K562 (cell line): ENCODE measurements around the gene ARMC7. TPM values are rescaled to one million over a fixed set of nuclear protein-coding genes. Genes with fewer than 3 reads are reported as not detected.

ENCODE experiments used
- BACH1 ChIP-seq: fragments of 200-800 bp; sonication (Bioruptor generic); IDR thresholded peaks from 2 replicates; pipeline ENCODE4 v1.6.1; 2016; ENCODE audit warnings: missing genetic modification characterization, missing compliant biosample characterization
- CBX5 ChIP-seq: IDR thresholded peaks from 2 replicates; pipeline ENCODE4 v1.6.1; 2014; ENCODE audit warnings: low read depth, borderline replicate concordance
- CC2D1A ChIP-seq: fragments of 450-650 bp; IDR thresholded peaks from 2 replicates; pipeline ENCODE4 v1.6.1; 2017; ENCODE audit warnings: mild to moderate bottlenecking
- E4F1 ChIP-seq: fragments of 250-450 bp; sonication (Bioruptor Pico); IDR thresholded peaks from 2 replicates; pipeline ENCODE4 v1.5.0; 2021; ENCODE audit warnings: mild to moderate bottlenecking, borderline replicate concordance
- HDAC1 ChIP-seq, 2 experiments: fragments of 450-650 bp; IDR thresholded peaks; 2 replicates each; pipeline ENCODE4 v1.6.1; 2016 to 2017; ENCODE audit warnings: inconsistent platforms in 1 of 2, mild to moderate bottlenecking in 1 of 2, moderate library complexity in 1 of 2
- PHF8 ChIP-seq: fragments of 200-600 bp; sonication (generic); IDR thresholded peaks from 2 replicates; pipeline ENCODE4 v1.6.1; 2012; ENCODE audit warnings: mixed run types, mild to moderate bottlenecking, inconsistent platforms, low read length, moderate library complexity, borderline replicate concordance
- SAFB2 ChIP-seq: fragments of 200-400 bp; formaldehyde crosslinking; IDR thresholded peaks from 2 replicates; pipeline ENCODE4 v1.6.1; 2018; ENCODE audit warnings: borderline replicate concordance, low read length, low read depth, moderate library complexity; ENCODE audit not compliant: severe bottlenecking
- SETDB1 ChIP-seq: IDR thresholded peaks from one replicate; pipeline ENCODE4 v1.6.1; 2012; ENCODE audit warnings: low read length, control low read depth, inconsistent platforms
- TAF7 ChIP-seq: fragments of 450-650 bp; IDR thresholded peaks from 2 replicates; pipeline ENCODE4 v1.6.1; 2016; ENCODE audit warnings: missing genetic modification characterization, missing compliant biosample characterization
- TARDBP ChIP-seq: fragments of 450-650 bp; IDR thresholded peaks from 2 replicates; pipeline ENCODE4 v1.6.1; 2016
- ZBTB43 ChIP-seq: sonication (generic); formaldehyde crosslinking; IDR thresholded peaks from 2 replicates; pipeline ENCODE4 v1.8.0; 2023; ENCODE audit warnings: mild to moderate bottlenecking, missing genetic modification reagents
- ZFPM2 ChIP-seq: fragments of 250-450 bp; sonication (Bioruptor Pico); IDR thresholded peaks from 2 replicates; pipeline ENCODE4 v1.5.1; 2022; ENCODE audit warnings: mild to moderate bottlenecking
- polyA plus RNA-seq, 8 experiments: library from polyadenylated mRNA; depleted of rRNA in 4 of 8; stranded (reverse) in 5 of 8; unstranded in 3 of 8; fragments of >200 nt; fragmentation: Nextera tagmentation in 2 of 8; fragmentation: Illumina TruSeq in 1 of 8; extraction: Ambion mirVana in 2 of 8; extraction: Trizol in 1 of 8; gene quantifications; 2 replicates each; pipeline versions ENCODE4 v1.2.1 to v1.2.3, GENCODE V29; 2011 to 2014; ENCODE audit warnings: inconsistent platforms in 1 of 8, missing spikeins in 1 of 8
- total RNA-seq, 7 experiments: library from RNA; depleted of rRNA in 6 of 7; stranded (reverse); fragments of >200 nt in 6 of 7; fragmentation: Illumina TruSeq in 2 of 7; extraction: Trizol in 2 of 7; gene quantifications; 2 replicates each; pipeline versions ENCODE4 v1.2.1 to v1.2.3, GENCODE V29; 2011 to 2021; ENCODE audit warnings: low replicate concordance in 1 of 7
- TF ChIP-seq, protein P1 (sequence below): fragments of 450-650 bp; IDR thresholded peaks from 2 replicates; pipeline ENCODE4 v1.6.1; 2016; ENCODE audit warnings: low read depth
- TF ChIP-seq, protein P2 (sequence below): sonication (generic); formaldehyde crosslinking; IDR thresholded peaks from 2 replicates; pipeline ENCODE4 v1.8.0; 2022; ENCODE audit warnings: mild to moderate bottlenecking, missing genetic modification reagents

The ARMC7 gene
- total and polyA plus RNA-seq, 9 of the 15 experiments (the other 6 are each of a cell fraction or from before 2014, with no cell fraction given): 1.4 to 15.2 (median 5.9) TPM

DNA sequence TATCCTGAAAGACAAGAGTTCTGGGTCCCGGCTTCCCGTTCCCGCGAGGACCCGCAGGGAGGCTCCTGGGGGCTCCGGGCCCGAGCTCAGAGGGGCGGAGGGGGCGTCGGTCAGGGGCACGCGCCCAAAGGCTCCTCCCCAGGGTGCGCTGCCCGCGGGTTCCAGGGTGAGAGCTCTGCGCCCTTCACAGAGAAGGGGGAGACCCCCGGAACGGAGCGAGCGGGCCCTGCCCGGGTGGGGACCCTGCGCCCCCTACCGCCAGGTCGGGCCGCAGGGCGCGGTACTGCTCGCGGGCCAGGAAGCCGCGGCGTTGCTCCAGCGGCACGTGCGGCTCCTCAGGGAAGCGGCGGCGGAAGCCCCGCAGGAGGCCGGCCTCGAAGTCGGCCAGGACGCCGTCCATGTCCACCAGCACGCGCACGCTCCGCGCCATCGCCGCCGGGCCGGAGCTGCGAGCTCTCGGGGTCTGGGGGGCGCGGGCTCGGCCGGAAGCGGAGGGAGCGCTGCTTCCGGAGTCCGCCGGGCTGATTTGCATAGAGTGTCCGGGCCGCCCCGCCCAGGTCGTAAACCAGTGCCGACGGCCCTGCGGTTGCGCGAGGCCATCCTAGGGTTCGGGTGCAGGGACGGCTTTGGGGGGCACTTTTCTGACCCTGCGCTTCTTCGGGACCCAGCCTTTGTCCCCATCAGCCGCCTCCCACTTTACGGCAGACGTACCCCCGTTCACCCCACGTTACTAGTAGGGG is 21.7 kb downstream of the ARMC7 start, which contains the start of gene NT5C (continued):
- TF ChIP-seq, protein P1, sequence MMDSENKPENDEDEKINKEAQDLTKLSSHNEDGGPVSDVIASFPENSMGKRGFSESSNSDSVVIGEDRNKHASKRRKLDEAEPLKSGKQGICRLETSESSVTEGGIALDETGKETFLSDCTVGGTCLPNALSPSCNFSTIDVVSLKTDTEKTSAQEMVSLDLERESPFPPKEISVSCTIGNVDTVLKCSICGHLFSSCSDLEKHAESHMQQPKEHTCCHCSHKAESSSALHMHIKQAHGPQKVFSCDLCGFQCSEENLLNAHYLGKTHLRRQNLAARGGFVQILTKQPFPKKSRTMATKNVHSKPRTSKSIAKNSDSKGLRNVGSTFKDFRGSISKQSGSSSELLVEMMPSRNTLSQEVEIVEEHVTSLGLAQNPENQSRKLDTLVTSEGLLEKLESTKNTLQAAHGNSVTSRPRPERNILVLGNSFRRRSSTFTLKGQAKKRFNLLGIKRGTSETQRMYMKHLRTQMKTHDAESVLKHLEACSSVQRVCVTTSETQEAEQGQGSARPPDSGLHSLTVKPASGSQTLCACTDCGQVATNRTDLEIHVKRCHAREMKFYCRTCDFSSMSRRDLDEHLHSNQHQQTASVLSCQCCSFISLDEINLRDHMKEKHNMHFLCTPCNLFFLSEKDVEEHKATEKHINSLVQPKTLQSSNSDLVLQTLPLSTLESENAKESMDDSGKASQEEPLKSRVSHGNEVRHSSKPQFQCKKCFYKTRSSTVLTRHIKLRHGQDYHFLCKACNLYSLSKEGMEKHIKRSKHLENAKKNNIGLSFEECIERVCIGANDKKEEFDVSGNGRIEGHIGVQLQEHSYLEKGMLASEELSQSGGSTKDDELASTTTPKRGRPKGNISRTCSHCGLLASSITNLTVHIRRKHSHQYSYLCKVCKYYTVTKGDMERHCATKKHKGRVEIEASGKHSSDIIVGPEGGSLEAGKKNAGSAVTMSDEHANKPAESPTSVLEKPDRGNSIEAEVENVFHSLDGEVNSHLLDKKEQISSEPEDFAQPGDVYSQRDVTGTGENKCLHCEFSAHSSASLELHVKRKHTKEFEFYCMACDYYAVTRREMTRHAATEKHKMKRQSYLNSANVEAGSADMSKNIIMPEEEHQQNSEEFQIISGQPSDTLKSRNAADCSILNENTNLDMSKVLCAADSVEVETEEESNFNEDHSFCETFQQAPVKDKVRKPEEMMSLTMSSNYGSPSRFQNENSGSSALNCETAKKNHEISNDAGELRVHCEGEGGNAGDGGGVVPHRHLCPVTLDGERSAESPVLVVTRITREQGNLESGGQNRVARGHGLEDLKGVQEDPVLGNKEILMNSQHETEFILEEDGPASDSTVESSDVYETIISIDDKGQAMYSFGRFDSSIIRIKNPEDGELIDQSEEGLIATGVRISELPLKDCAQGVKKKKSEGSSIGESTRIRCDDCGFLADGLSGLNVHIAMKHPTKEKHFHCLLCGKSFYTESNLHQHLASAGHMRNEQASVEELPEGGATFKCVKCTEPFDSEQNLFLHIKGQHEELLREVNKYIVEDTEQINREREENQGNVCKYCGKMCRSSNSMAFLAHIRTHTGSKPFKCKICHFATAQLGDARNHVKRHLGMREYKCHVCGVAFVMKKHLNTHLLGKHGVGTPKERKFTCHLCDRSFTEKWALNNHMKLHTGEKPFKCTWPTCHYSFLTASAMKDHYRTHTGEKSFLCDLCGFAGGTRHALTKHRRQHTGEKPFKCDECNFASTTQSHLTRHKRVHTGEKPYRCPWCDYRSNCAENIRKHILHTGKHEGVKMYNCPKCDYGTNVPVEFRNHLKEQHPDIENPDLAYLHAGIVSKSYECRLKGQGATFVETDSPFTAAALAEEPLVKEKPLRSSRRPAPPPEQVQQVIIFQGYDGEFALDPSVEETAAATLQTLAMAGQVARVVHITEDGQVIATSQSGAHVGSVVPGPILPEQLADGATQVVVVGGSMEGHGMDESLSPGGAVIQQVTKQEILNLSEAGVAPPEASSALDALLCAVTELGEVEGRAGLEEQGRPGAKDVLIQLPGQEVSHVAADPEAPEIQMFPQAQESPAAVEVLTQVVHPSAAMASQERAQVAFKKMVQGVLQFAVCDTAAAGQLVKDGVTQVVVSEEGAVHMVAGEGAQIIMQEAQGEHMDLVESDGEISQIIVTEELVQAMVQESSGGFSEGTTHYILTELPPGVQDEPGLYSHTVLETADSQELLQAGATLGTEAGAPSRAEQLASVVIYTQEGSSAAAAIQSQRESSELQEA: no peak
- no peak for TF ChIP-seq SETDB1
- TF ChIP-seq E4F1 (CRISPR knock-in tag): peak; percentile 76; the same call in 1 of the 2 replicates
- TF ChIP-seq SAFB2: no peak
- peak; percentile 90; the same call in 1 of the 2 replicates for TF ChIP-seq PHF8
- no peak for TF ChIP-seq CBX5
- no peak for TF ChIP-seq ZBTB43 (CRISPR knock-in tag)
- TF ChIP-seq BACH1 (tag): no peak
- TF ChIP-seq ZFPM2 (CRISPR knock-in tag): no peak
- TF ChIP-seq, protein P2, sequence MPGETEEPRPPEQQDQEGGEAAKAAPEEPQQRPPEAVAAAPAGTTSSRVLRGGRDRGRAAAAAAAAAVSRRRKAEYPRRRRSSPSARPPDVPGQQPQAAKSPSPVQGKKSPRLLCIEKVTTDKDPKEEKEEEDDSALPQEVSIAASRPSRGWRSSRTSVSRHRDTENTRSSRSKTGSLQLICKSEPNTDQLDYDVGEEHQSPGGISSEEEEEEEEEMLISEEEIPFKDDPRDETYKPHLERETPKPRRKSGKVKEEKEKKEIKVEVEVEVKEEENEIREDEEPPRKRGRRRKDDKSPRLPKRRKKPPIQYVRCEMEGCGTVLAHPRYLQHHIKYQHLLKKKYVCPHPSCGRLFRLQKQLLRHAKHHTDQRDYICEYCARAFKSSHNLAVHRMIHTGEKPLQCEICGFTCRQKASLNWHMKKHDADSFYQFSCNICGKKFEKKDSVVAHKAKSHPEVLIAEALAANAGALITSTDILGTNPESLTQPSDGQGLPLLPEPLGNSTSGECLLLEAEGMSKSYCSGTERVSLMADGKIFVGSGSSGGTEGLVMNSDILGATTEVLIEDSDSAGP (CRISPR knock-in tag): no peak
- TF ChIP-seq CC2D1A: no peak
- peak; percentile 12 to 80; a peak in 3 of 4 replicates for TF ChIP-seq HDAC1 (IDR thresholded peaks at IDR 0.05)
- TF ChIP-seq TARDBP: 0 out of 2 replicates have a peak, but pooled peaks have one; percentile 46
- TF ChIP-seq TAF7 (tag): no peak
